ENCODE results near the gene SALL3. TPM values are rescaled to one million over a fixed set of nuclear protein-coding genes. Genes with fewer than 3 reads are reported as not detected.

The SALL3 gene
- total RNA-seq, 3 donors from 2014 or later (not counting 1 experiment from before 2014, with no cell fraction given), result not detected

DNA sequence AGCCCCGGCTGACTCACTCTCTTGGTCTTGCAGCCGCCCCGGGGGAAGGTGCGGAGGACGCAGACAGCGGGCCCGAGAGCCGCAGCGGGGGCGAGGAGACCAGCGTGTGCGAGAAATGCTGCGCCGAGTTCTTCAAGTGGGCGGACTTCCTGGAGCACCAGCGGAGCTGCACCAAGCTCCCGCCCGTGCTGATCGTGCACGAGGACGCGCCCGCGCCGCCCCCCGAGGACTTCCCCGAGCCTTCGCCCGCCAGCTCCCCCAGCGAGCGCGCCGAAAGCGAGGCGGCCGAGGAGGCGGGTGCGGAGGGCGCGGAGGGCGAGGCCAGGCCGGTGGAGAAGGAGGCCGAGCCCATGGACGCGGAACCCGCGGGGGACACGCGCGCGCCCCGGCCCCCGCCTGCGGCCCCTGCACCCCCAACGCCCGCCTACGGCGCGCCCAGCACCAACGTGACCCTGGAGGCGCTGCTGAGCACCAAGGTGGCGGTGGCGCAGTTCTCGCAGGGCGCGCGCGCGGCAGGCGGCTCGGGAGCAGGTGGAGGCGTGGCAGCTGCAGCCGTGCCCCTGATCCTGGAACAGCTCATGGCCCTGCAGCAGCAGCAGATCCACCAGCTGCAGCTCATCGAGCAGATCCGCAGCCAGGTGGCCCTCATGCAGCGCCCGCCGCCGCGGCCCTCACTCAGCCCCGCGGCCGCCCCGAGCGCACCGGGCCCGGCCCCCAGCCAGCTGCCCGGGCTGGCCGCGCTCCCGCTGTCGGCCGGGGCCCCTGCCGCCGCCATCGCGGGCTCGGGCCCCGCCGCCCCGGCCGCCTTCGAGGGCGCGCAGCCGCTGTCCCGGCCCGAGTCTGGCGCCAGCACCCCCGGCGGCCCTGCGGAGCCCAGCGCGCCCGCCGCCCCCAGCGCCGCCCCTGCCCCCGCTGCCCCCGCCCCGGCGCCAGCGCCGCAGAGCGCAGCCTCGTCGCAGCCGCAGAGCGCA, 12.7 kb downstream of the SALL3 start:
- Mint-ChIP-seq H3K4me3 (no peak overlapping the region), H3K27ac (no peak overlapping the region), H3K9me3 (no peaks in the 10 kb centered on the region), H3K4me1 (no peaks in the 10 kb centered on the region), H3K36me3 (no peaks in the 10 kb centered on the region), H3K27me3 (ENCODE audit: low read depth in 2 of 2) (peaks cover 16 to 19% of the 10 kb centered on the region in 2 donors)
- no peaks in the 10 kb centered on the region for H3K4me1 ChIP-seq (ENCODE audit: control insufficient read depth, insufficient read depth, low read length)
- DNase-seq (no peak), ATAC-seq (no peak)
- no peak overlapping the region for H3K4me3 ChIP-seq (ENCODE audit: low read length)
- intact Hi-C loops (cut with micrococcal nuclease), result no loop called here
- H3K27me3 ChIP-seq (ENCODE audit: control insufficient read depth, insufficient read depth, low read length), result peaks cover 10% of the 10 kb centered on the region
- 98% methylated on average over 129 of the region's 129 CpGs for WGBS (ENCODE audit: insufficient coverage)
- no peaks in the 10 kb centered on the region for H3K9me3 ChIP-seq (ENCODE audit: control insufficient read depth, insufficient read depth, low read length)
- no peak overlapping the region for H3K27ac ChIP-seq (ENCODE audit: low read length)
- H3K36me3 ChIP-seq (ENCODE audit: control insufficient read depth, insufficient read depth, low read length), result no peaks in the 10 kb centered on the region
- TF ChIP-seq, protein P1, sequence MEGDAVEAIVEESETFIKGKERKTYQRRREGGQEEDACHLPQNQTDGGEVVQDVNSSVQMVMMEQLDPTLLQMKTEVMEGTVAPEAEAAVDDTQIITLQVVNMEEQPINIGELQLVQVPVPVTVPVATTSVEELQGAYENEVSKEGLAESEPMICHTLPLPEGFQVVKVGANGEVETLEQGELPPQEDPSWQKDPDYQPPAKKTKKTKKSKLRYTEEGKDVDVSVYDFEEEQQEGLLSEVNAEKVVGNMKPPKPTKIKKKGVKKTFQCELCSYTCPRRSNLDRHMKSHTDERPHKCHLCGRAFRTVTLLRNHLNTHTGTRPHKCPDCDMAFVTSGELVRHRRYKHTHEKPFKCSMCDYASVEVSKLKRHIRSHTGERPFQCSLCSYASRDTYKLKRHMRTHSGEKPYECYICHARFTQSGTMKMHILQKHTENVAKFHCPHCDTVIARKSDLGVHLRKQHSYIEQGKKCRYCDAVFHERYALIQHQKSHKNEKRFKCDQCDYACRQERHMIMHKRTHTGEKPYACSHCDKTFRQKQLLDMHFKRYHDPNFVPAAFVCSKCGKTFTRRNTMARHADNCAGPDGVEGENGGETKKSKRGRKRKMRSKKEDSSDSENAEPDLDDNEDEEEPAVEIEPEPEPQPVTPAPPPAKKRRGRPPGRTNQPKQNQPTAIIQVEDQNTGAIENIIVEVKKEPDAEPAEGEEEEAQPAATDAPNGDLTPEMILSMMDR (IDR thresholded peaks at IDR 0.05), result no peak

DNA sequence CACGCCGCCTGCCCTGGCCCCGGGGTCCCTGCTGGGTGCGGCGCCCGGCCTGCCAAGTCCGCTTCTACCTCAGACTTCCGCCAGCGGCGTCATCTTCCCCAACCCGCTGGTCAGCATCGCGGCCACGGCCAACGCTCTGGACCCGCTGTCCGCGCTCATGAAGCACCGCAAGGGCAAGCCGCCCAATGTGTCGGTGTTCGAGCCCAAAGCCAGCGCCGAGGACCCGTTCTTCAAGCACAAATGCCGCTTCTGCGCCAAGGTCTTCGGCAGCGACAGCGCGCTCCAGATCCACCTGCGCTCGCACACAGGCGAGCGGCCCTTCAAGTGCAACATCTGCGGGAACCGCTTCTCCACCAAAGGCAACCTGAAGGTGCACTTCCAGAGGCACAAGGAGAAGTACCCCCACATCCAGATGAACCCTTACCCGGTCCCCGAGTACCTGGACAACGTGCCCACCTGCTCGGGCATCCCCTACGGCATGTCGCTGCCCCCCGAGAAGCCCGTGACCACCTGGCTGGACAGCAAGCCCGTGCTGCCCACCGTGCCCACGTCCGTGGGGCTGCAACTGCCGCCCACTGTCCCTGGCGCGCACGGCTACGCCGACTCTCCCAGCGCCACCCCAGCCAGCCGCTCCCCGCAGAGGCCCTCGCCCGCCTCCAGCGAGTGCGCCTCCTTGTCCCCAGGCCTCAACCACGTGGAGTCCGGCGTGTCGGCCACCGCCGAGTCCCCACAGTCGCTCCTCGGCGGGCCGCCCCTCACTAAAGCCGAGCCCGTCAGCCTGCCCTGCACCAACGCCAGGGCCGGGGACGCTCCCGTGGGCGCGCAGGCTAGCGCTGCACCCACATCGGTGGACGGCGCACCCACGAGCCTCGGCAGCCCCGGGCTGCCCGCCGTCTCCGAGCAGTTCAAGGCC, 13.7 kb downstream of the SALL3 start:
- Histone ChIP-seq H3K27ac (ENCODE audit: low read length) (no peak overlapping the region), H3K4me3 (ENCODE audit: low read length) (no peak overlapping the region), H3K27me3 (ENCODE audit: control insufficient read depth, insufficient read depth, low read length) (peaks cover 6% of the 10 kb centered on the region), H3K9me3 (ENCODE audit: control insufficient read depth, insufficient read depth, low read length) (no peaks in the 10 kb centered on the region), H3K36me3 (ENCODE audit: control insufficient read depth, insufficient read depth, low read length) (no peaks in the 10 kb centered on the region), H3K4me1 (ENCODE audit: control insufficient read depth, insufficient read depth, low read length) (no peaks in the 10 kb centered on the region)
- DNase-seq, result no peak
- Mint-ChIP-seq H3K27me3 (ENCODE audit: low read depth in 2 of 2) (peaks cover 7 to 11% of the 10 kb centered on the region in 2 donors), H3K27ac (no peak overlapping the region), H3K4me1 (no peaks in the 10 kb centered on the region), H3K4me3 (no peak overlapping the region), H3K9me3 (no peaks in the 10 kb centered on the region), H3K36me3 (no peaks in the 10 kb centered on the region)
- intact Hi-C loops (cut with micrococcal nuclease), result no loop called here
- no peak for ATAC-seq
- 98% methylated on average over 90 of the region's 90 CpGs for WGBS (ENCODE audit: insufficient coverage)
- TF ChIP-seq, protein P1 (IDR thresholded peaks at IDR 0.05), result no peak

DNA sequence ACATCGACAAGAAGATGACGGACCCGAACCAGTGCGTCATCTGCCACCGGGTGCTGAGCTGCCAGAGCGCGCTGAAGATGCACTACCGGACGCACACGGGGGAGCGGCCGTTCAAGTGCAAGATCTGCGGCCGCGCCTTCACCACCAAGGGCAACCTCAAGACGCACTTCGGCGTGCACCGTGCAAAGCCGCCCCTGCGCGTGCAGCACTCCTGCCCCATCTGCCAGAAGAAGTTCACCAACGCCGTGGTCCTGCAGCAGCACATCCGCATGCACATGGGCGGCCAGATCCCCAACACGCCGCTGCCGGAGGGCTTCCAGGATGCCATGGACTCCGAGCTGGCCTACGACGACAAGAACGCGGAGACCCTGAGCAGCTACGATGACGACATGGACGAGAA, 14.4 kb downstream of the SALL3 start:
- H3K9me3 ChIP-seq (ENCODE audit: control insufficient read depth, insufficient read depth, low read length), result no peaks in the 10 kb centered on the region
- peaks cover 3 to 17% of the 10 kb centered on the region in 2 donors for H3K27me3 Mint-ChIP-seq (ENCODE audit: low read depth in 2 of 2)
- H3K4me1 Mint-ChIP-seq, result no peaks in the 10 kb centered on the region
- H3K27me3 ChIP-seq (ENCODE audit: control insufficient read depth, insufficient read depth, low read length), result peaks cover 5% of the 10 kb centered on the region
- H3K4me3 ChIP-seq (ENCODE audit: low read length), result no peak overlapping the region
- H3K27ac ChIP-seq (ENCODE audit: low read length), result no peak overlapping the region
- H3K27ac Mint-ChIP-seq, result no peak overlapping the region
- intact Hi-C loops (cut with micrococcal nuclease), result no loop called here
- 98% methylated on average over 37 of the region's 37 CpGs for WGBS (ENCODE audit: insufficient coverage)
- ATAC-seq (no peak), DNase-seq (no peak)
- H3K36me3 ChIP-seq (ENCODE audit: control insufficient read depth, insufficient read depth, low read length), result no peaks in the 10 kb centered on the region
- TF ChIP-seq, protein P1 (IDR thresholded peaks at IDR 0.05), result no peak
- no peaks in the 10 kb centered on the region for H3K4me1 ChIP-seq (ENCODE audit: control insufficient read depth, insufficient read depth, low read length)
- no peaks in the 10 kb centered on the region for H3K9me3 Mint-ChIP-seq
- H3K36me3 Mint-ChIP-seq, result no peaks in the 10 kb centered on the region
- H3K4me3 Mint-ChIP-seq, result no peak overlapping the region
